HEK293 (cell line): ENCODE measurements around the gene ATG12.
A peak's percentile ranks its signal among the peaks of the same experiment; 100 is the strongest.

Experiments
- CTCF ChIA-PET: fragments of 350-600 bp; formaldehyde crosslinking; extraction: SDS; loops from one replicate; lab custom pipeline; 2021; ENCODE audit warnings: antibody characterized with exemption; lab: Yijun Ruan, JAX
- POLR2A ChIA-PET: fragments of 300-600 bp; formaldehyde crosslinking; extraction: SDS; loops from one replicate; lab custom pipeline; 2020; ENCODE audit warnings: antibody characterized with exemption, inconsistent platforms; lab: Yijun Ruan, JAX
- H3K27ac ChIP-seq: fragments of 200-500 bp; sonication (Bioruptor generic); 2 replicates; pipeline ENCODE4 v1.5.1; 2014; ENCODE audit warnings: low read depth, low read length, control low read depth, inconsistent platforms; ENCODE audit errors: extremely low read depth
- H3K36me3 ChIP-seq, 2 experiments: fragments of 200-500 bp in 1 of 2; sonication (Bioruptor generic) in 1 of 2; 1 replicate in 1 of 2; 2 replicates in 1 of 2; pipeline ENCODE4 v1.5.1; 2014 to 2017; ENCODE audit warnings: inconsistent platforms in 2 of 2, low read length in 2 of 2; ENCODE audit not compliant: control insufficient read depth in 2 of 2, insufficient read depth in 1 of 2
- H3K4me1 ChIP-seq: fragments of 200-500 bp; sonication (Bioruptor generic); 2 replicates; pipeline ENCODE4 v1.5.1; 2014; ENCODE audit warnings: mild to moderate bottlenecking, low read length, inconsistent platforms; ENCODE audit not compliant: control insufficient read depth, insufficient read depth
- H3K4me3 ChIP-seq: 2 replicates; pipeline ENCODE4 v1.5.1; 2011; ENCODE audit warnings: low read depth, mild to moderate bottlenecking, control low read depth, low read length, moderate library complexity
- H3K9me3 ChIP-seq: fragments of 200-500 bp; sonication (Bioruptor generic); 2 replicates; pipeline ENCODE4 v1.5.1; 2014; ENCODE audit warnings: low read depth, low read length, inconsistent platforms; ENCODE audit not compliant: control insufficient read depth, insufficient read depth
- BCL11B ChIP-seq: fragments of 450-650 bp; formaldehyde crosslinking; IDR thresholded peaks from 2 replicates; pipeline ENCODE4 v1.5.1; 2016; ENCODE audit warnings: low read depth, missing biosample characterization, missing genetic modification characterization
- FEZF1 ChIP-seq: fragments of 450-650 bp; formaldehyde crosslinking; IDR thresholded peaks from 2 replicates; pipeline ENCODE4 v1.5.1; 2016; ENCODE audit warnings: missing biosample characterization, missing genetic modification characterization
- IKZF3 ChIP-seq: fragments of 450-650 bp; IDR thresholded peaks from 2 replicates; pipeline ENCODE4 v1.5.0; 2018; ENCODE audit warnings: missing biosample characterization, mild to moderate bottlenecking, missing genetic modification characterization, moderate library complexity
- OSR2 ChIP-seq: fragments of 450-650 bp; formaldehyde crosslinking; IDR thresholded peaks from 2 replicates; pipeline ENCODE4 v1.5.1; 2016; ENCODE audit warnings: missing biosample characterization, missing genetic modification characterization
- PRDM6 ChIP-seq: fragments of 450-650 bp; formaldehyde crosslinking; IDR thresholded peaks from 2 replicates; pipeline ENCODE4 v1.5.1; 2017; ENCODE audit warnings: missing biosample characterization, missing genetic modification characterization
- SP2 ChIP-seq: fragments of 450-650 bp; formaldehyde crosslinking; IDR thresholded peaks from 2 replicates; pipeline ENCODE4 v1.5.1; 2016; ENCODE audit warnings: missing biosample characterization, missing genetic modification characterization
- SP3 ChIP-seq: fragments of 450-650 bp; formaldehyde crosslinking; IDR thresholded peaks from 2 replicates; pipeline ENCODE4 v1.5.1; 2016; ENCODE audit warnings: missing biosample characterization, missing genetic modification characterization
- SP7 ChIP-seq: fragments of 450-650 bp; formaldehyde crosslinking; IDR thresholded peaks from 2 replicates; pipeline ENCODE4 v1.5.1; 2016; ENCODE audit warnings: missing biosample characterization, missing genetic modification characterization
- WT1 ChIP-seq: fragments of 450-650 bp; formaldehyde crosslinking; IDR thresholded peaks from 2 replicates; pipeline ENCODE4 v1.5.1; 2016; ENCODE audit warnings: missing biosample characterization, missing genetic modification characterization
- YY2 ChIP-seq: fragments of 450-650 bp; formaldehyde crosslinking; IDR thresholded peaks from 2 replicates; pipeline ENCODE4 v1.5.1; 2016; ENCODE audit warnings: missing biosample characterization, missing genetic modification characterization
- ZBTB17 ChIP-seq: fragments of 450-650 bp; formaldehyde crosslinking; IDR thresholded peaks from 2 replicates; pipeline ENCODE4 v1.5.1; 2016; ENCODE audit warnings: missing biosample characterization, missing genetic modification characterization
- ZBTB7A ChIP-seq: fragments of 450-650 bp; formaldehyde crosslinking; IDR thresholded peaks from 2 replicates; pipeline ENCODE4 v1.5.1; 2016; ENCODE audit warnings: low read depth, missing biosample characterization, missing genetic modification characterization
- ZFP69B ChIP-seq: fragments of 450-650 bp; formaldehyde crosslinking; IDR thresholded peaks from 2 replicates; pipeline ENCODE4 v1.5.1; 2016; ENCODE audit warnings: missing biosample characterization, missing genetic modification characterization
- ZNF10 ChIP-seq: fragments of 450-650 bp; formaldehyde crosslinking; IDR thresholded peaks from 2 replicates; pipeline ENCODE4 v1.5.1; 2017; ENCODE audit warnings: missing biosample characterization, missing genetic modification characterization
- ZNF174 ChIP-seq: fragments of 450-650 bp; formaldehyde crosslinking; IDR thresholded peaks from 2 replicates; pipeline ENCODE4 v1.5.0; 2017; ENCODE audit warnings: missing biosample characterization, mild to moderate bottlenecking, missing genetic modification characterization
- ZNF202 ChIP-seq: fragments of 450-650 bp; formaldehyde crosslinking; IDR thresholded peaks from 2 replicates; pipeline ENCODE4 v1.5.1; 2016; ENCODE audit warnings: missing biosample characterization, missing genetic modification characterization, borderline replicate concordance
- ZNF239 ChIP-seq: fragments of 450-650 bp; formaldehyde crosslinking; IDR thresholded peaks from 2 replicates; pipeline ENCODE4 v1.5.1; 2016; ENCODE audit warnings: missing biosample characterization, missing genetic modification characterization
- ZNF335 ChIP-seq: fragments of 450-650 bp; formaldehyde crosslinking; conservative IDR thresholded peaks from 2 replicates; pipeline ENCODE4 v1.5.1; 2016; ENCODE audit warnings: missing biosample characterization, missing genetic modification characterization
- ZNF366 ChIP-seq: fragments of 450-650 bp; formaldehyde crosslinking; conservative IDR thresholded peaks from 2 replicates; pipeline ENCODE4 v1.5.1; 2016; ENCODE audit warnings: missing biosample characterization, missing genetic modification characterization
- ZNF394 ChIP-seq: fragments of 450-650 bp; formaldehyde crosslinking; IDR thresholded peaks from 2 replicates; pipeline ENCODE4 v1.5.1; 2016; ENCODE audit warnings: missing biosample characterization, missing genetic modification characterization, mild to moderate bottlenecking, moderate library complexity, borderline replicate concordance
- ZNF488 ChIP-seq: fragments of 450-650 bp; formaldehyde crosslinking; IDR thresholded peaks from 2 replicates; pipeline ENCODE4 v1.5.1; 2016; ENCODE audit warnings: missing biosample characterization, missing genetic modification characterization
- ZNF560 ChIP-seq: fragments of 450-650 bp; formaldehyde crosslinking; IDR thresholded peaks from 2 replicates; pipeline ENCODE4 v1.5.1; 2017; ENCODE audit warnings: missing biosample characterization, missing genetic modification characterization, borderline replicate concordance
- ZNF571 ChIP-seq: fragments of 450-650 bp; formaldehyde crosslinking; IDR thresholded peaks from 2 replicates; pipeline ENCODE4 v1.5.0; 2017; ENCODE audit warnings: missing biosample characterization, missing genetic modification characterization
- ZNF624 ChIP-seq: fragments of 450-650 bp; formaldehyde crosslinking; IDR thresholded peaks from 2 replicates; pipeline ENCODE4 v1.5.1; 2017; ENCODE audit warnings: missing biosample characterization, missing genetic modification characterization
- ZNF629 ChIP-seq: fragments of 450-650 bp; formaldehyde crosslinking; IDR thresholded peaks from 2 replicates; pipeline ENCODE4 v1.5.1; 2017; ENCODE audit warnings: missing biosample characterization, missing genetic modification characterization
- ZNF670 ChIP-seq: fragments of 450-650 bp; formaldehyde crosslinking; IDR thresholded peaks from 2 replicates; pipeline ENCODE4 v1.5.1; 2016; ENCODE audit warnings: missing biosample characterization, missing genetic modification characterization, low read depth
- ZNF692 ChIP-seq: fragments of 450-650 bp; formaldehyde crosslinking; IDR thresholded peaks from 2 replicates; pipeline ENCODE4 v1.5.1; 2016; ENCODE audit warnings: missing biosample characterization, missing genetic modification characterization
- ZNF791 ChIP-seq: fragments of 450-650 bp; formaldehyde crosslinking; IDR thresholded peaks from 2 replicates; pipeline ENCODE4 v1.5.1; 2016; ENCODE audit warnings: missing biosample characterization, missing genetic modification characterization
- ZSCAN5A ChIP-seq: fragments of 450-650 bp; formaldehyde crosslinking; IDR thresholded peaks from 2 replicates; pipeline ENCODE4 v1.5.1; 2016; ENCODE audit warnings: missing biosample characterization, missing genetic modification characterization
- ZXDB ChIP-seq: fragments of 450-650 bp; formaldehyde crosslinking; IDR thresholded peaks from 2 replicates; pipeline ENCODE4 v1.5.1; 2016; ENCODE audit warnings: missing biosample characterization, missing genetic modification characterization

Gene ATG12

GRCh38 chr5:115850744-115851416, 9.5 kb upstream of the ATG12 start (continued):
- TF ChIP-seq PRDM6 (tag by site-specific recombination) = 0 out of 2 replicates have a peak, but pooled peaks have one; percentile 15
- no peak for TF ChIP-seq ZNF560
- TF ChIP-seq ZNF10 (tag by site-specific recombination) = no peak
- TF ChIP-seq, all 188 proteins: peak for 1

GRCh38 chr5:115849258-115849798, 8.0 kb upstream of the ATG12 start:
- Histone ChIP-seq H3K27ac (no peak overlapping the region), H3K4me3 (no peak overlapping the region), H3K4me1 (peaks cover 30% of the 10 kb centered on the region), H3K9me3 (no peaks in the 10 kb centered on the region), H3K36me3 (no peaks in the 10 kb centered on the region)
- POLR2A ChIA-PET = no interaction called here
- CTCF ChIA-PET = no interaction called here
- TF ChIP-seq SP7 = peak; percentile 33; the same call in 1 of the 2 replicates
- no peak for TF ChIP-seq ZNF488 (tag by site-specific recombination)
- TF ChIP-seq PRDM6 (tag by site-specific recombination) = no peak
- no peak for TF ChIP-seq YY2 (tag by site-specific recombination)
- TF ChIP-seq IKZF3 (tag by site-specific recombination) = no peak
- TF ChIP-seq ZNF629 (tag by site-specific recombination) = peak; percentile 92
- no peak for TF ChIP-seq ZFP69B (tag by site-specific recombination)
- no peak for TF ChIP-seq FEZF1 (tag by site-specific recombination)
- TF ChIP-seq ZNF202 (tag by site-specific recombination) = no peak
- TF ChIP-seq ZNF394 = peak; percentile 90
- no peak for TF ChIP-seq ZNF791
- no peak for TF ChIP-seq ZNF239
- TF ChIP-seq ZNF624 = no peak
- no peak for TF ChIP-seq BCL11B (tag by site-specific recombination)
- 0 out of 2 replicates have a peak, but pooled peaks have one; percentile 49 for TF ChIP-seq ZNF692
- TF ChIP-seq ZXDB (tag by site-specific recombination) = 0 out of 2 replicates have a peak, but pooled peaks have one; percentile 51
- no peak for TF ChIP-seq ZNF571 (tag by site-specific recombination)
- 0 out of 2 replicates have a peak, but pooled peaks have one; percentile 8 for TF ChIP-seq SP2 (tag by site-specific recombination)
- TF ChIP-seq ZBTB17 (tag by site-specific recombination) = 0 out of 2 replicates have a peak, but pooled peaks have one; percentile 23
- TF ChIP-seq ZSCAN5A (tag by site-specific recombination) = no peak
- TF ChIP-seq ZNF366 (tag by site-specific recombination) = peak; percentile 69
- TF ChIP-seq SP3 = 0 out of 2 replicates have a peak, but pooled peaks have one; percentile 8
- no peak for TF ChIP-seq ZBTB7A (tag by site-specific recombination)
- peak; percentile 40 for TF ChIP-seq ZNF335
- no peak for TF ChIP-seq ZNF174 (tag by site-specific recombination)
- no peak for TF ChIP-seq ZNF670
- no peak for TF ChIP-seq OSR2 (tag by site-specific recombination)
- peak; percentile 44; the same call in 1 of the 2 replicates for TF ChIP-seq WT1 (tag by site-specific recombination)
